GM18508 (cell line): ENCODE results near the gene PRSS16.

Experiments used
- ATAC-seq: cut with Tn5 transposase; IDR thresholded peaks from one replicate; pipeline ENCODE4 v1.9.1; 2021; ENCODE audit warnings: moderate number of reproducible peaks; ENCODE audit not compliant: insufficient read depth, unreplicated experiment

Gene PRSS16

DNA sequence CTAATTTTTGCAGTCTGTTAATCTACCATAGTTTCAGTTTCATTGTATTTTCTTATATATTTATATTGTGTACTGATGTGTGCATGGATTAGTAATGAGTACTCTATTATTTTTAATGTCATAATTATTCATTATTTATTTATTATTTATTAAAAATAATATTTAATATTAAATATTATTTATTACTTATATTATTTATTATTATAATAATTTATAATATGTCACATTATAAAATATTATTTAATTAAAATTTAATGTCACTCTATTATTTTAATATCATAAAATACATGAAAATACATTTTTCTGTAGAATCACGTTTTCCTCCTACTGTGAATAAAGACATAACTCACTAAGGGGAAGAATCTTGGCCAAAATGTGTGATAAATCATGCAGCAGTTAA, 34.1 kb downstream of the PRSS16 start:
- ATAC-seq = no peak

DNA sequence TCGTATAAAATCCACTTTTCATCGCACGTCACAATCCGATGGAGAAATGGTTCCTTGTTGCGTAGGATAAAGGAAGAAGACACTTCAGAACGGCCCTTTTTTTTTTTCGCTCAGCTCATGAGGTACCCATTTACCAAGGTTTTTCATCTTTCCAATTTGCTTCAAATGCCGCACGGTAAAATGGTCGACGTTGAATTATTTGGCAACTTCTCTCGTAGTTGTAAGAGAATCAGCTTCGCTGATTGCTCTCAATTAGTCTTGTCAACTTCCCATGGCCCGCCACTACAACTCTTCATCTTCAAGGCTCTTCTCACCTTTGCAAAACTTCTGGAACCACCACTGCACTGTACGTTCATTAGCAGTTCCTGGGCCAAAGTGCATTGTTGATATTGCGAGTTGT, 35.8 kb downstream of the PRSS16 start:
- ATAC-seq = no peak

DNA sequence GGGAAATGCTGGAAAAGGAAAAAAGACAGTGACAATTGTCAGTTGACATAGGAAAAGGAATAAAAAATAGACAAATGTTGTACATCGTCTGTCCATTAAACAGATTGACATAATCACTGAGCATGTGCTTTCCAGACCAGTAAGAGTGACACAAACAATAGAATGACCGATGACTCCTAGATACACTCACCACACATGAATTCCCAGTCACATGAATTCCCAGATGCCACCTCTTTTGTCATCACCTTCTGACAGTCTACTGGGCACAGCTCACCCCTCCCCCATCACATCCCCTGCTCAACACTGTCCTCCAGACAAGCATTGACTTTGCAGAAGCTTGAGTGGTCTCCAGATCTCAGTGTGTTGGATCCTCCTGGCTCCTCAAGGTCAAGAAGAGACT, 38.6 kb downstream of the PRSS16 start:
- ATAC-seq = no peak

DNA sequence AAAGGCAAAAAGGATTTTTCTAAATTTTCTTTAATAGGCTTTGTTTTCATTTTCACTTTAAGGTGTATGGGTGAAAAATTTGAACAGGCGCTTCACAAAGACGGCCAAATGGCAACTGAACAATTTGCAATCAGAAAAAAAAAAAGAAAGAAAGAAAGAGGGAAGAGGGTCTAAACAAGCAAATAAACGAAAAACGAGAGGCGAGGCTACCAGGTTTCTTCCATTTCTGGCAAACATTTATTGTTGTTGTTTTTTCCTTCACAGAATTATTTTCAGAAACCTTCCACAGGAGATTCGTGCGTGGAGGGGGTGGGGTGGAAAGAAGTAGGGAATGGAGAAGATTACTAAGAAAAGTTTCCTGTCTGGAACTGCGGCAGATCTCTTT, 40.2 kb downstream of the PRSS16 start:
- no peak for ATAC-seq

DNA sequence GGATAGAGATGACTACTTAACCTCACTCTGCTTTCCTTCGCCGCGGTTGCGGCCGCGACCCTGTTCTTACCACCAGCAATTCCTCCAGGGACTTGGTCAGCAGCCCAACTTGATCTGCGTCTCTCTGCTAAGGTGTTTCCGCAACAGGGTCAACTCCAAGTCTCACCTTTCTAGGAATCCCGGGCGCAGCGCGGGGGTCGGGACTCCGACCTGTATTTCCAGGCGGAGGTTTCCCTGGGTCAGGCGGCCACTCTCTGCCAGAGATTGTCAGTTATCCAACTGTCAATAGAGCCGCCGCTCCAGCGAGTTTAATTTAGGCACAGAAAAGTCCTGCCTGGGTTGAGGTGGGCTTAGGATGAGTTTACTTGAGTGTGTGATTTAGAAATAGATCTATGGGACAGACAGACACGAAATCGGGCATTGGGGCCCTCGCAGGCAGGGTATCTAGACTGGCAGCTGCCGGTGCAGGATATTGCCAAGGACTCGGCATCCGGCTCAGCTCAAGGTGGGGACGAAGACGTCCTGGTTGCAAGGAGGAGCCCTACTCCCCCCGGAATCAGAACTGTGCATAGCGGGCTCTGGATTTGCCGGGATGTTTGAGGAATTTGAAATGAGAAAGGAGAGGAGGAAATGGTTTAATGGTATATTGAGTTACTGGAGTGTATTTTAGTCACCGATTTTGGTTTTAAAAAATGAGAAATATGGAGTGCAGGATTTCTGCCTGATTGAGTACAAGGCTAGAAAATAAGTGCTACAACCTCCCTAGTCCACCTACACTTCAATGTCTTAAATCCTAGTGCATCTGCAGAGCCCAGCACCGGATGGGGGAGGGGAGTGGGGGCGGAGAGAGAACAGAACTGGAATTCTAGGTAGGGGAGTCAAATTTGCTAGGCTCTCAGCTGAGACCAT, 40.9 kb downstream of the PRSS16 start:
- no peak for ATAC-seq

DNA sequence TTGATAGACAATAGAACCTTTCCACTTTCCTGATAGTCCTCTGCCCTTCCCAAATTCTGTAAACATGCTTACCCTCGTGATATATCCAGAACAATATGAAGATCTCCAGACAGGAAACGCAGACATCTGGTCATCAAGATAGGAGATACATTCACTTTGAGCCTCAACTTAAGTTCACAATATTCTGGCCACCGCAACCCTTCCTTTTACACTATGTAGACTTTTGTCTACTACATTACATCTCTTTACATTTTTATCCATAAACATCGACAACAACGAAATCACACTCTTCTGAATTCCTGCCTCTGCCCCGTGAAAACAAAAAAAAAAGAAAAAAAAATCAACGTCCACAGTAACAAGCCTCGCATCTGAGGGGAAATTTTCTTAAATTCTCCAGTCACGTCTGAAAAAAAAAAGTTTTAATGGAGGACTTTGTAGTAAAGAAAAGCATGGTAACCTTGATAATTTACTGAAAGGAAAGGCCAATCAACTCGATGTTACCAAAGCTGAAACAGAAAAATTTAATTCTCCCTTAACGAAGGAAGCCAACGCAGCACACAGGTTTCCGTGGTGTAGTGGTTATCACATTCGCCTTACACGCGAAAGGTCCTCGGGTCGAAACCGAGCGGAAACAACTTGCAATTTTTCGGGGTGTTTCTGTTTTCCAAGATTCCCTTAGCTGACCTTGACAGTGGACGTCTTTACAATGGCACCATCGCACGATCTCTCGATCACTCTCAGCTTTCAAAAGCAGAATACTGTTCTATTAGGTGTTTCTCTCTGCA, 42.8 kb downstream of the PRSS16 start:
- ATAC-seq = no peak

DNA sequence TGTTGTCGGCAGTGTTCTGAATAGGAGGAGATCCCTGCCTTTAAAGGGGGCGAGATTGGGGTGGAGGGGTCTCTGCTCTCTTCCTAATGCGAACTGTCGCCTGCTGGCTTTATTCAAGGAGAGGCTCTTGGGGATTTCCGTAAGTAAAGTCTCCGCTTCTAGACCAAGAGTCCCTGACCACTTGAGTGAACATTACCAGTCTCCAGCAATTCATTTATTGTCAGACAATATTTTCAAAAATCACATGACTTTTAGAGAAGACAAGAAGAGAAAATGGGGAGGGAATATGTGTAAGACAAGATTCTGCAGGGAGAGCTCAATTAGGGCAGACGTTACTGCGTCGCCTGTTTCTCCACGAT, 43.3 kb downstream of the PRSS16 start:
- no peak for ATAC-seq

DNA sequence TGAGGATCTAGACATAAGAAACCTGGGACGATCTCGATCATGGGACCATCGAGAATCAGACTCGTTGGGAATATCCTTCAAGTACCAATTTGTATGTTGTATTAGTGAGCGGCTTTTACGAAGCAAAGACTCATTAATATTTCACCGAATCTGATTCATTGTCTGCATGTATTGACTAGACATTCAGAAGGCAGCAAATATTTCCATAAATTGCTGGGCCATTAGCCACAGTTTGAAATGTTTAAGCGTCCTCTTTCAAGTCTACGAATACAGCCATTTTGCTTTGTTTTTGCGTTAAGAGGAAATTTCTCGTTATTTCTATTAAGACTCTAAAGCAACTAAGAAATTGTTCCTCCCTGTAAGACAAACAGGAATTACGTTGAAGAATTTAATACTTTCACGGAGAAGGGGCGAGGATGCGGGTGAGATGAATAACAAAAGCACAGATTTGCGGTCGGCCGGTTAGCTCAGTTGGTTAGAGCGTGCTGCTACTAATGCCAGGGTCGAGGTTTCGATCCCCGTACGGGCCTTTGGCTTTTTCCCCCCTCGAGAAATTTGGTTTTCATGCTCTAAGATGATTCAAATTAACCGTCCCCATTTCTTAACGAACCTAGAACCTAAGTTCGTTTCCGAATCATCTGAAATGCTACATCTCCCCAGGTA, 46.1 kb downstream of the PRSS16 start:
- ATAC-seq = no peak

DNA sequence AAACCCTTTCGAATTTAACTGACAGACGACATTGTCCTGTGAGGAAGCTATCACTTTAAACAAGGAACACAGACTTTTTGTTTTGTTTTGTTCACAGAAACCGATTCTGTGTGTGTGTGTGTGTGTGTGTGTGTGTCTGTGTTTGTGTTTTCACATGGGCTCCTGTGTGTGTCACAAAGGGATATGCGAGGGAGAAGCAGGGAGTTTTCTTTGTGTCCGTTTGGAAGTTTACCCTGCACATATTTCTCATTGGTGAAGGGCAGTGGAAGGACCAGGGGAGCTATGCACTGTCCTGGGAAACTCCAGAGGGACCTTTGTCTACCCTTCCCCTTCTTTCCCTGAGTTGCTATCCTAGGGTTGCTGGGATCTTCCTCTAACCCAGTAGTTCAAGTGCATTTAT, 46.9 kb downstream of the PRSS16 start:
- no peak for ATAC-seq

DNA sequence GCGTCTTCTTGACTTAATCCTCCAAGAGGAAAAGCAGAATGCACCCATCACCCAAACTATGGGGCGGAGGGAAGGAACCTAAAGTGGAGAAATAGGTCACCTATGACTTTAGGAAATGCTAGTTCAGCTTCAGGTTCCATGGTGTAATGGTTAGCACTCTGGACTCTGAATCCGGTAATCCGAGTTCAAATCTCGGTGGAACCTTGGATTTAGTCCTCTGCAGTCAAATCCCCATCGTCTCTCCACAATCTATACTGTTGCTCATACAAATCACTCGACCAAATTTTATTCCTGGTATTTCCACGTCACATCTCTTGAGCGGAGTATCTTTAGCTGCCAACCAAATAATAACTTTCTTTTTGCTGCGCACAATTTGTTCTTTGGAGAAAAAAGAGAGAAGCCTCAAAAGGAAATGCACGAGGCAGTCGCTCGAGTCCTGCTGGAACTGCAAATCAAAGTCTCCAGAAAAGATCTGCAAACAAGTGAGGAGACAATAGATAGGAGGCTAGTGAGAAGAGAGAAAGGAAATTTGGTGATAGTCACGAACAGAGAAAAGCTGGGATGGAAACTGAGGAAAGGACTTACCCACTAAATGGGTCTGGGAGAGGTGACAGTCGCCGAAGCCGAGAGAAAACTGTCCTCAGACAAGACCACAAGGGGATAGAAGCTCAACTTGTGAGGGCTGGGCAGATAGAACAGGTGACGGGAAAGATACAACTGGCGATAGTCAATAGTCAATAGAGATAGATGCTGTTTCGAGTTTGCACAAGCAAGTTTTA, 48.0 kb downstream of the PRSS16 start:
- no peak for ATAC-seq

DNA sequence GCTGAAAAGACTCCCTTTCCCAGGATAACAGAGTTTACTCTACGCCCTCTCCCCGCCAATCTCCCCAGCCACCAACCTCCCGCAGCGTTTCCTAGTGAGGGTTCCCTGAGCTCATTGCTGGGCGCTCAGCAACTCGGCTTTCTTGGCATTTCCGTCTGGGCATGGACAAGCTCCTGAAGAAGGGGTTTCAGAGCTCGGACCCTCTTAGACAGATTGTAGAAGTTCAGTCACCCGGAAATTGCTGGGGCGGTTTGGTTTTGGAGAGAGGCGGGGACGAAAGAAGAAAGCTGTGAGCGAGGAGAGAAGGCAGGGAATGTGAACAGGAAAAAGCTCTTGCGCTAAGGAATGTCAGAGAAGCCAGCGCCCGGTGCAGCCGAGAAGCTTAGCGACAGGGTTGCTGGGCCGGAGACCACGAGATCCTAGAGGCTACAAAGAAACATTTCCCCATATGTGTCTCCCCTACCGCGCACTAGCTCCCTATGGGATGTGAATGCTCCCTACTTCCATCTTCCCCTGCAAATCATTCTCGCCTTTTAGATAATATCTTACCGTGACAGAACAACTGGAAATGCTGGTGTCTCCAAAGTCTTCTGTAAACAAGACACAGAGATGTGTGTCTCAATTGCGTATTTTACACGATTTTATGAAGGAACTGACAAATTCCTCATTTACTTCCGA, 48.7 kb downstream of the PRSS16 start:
- ATAC-seq = no peak

DNA sequence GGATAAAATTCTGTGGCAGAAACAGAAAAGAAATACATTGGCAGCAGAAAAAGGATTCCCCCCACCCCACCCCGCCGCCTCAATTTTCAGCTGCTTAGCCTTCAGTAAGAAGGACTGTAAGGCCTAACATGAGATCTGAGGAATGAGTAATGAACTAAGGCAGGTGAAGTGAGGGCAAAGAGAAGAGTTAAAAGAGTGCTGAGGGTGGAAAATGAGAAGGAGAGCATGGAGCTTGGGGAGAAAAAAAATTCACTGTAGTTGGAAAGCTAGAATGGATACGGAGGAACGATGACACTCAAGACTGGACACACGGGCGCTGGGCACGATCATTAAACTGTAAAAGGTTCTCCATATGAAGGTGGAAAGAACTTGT, 50.0 kb downstream of the PRSS16 start:
- ATAC-seq = no peak

DNA sequence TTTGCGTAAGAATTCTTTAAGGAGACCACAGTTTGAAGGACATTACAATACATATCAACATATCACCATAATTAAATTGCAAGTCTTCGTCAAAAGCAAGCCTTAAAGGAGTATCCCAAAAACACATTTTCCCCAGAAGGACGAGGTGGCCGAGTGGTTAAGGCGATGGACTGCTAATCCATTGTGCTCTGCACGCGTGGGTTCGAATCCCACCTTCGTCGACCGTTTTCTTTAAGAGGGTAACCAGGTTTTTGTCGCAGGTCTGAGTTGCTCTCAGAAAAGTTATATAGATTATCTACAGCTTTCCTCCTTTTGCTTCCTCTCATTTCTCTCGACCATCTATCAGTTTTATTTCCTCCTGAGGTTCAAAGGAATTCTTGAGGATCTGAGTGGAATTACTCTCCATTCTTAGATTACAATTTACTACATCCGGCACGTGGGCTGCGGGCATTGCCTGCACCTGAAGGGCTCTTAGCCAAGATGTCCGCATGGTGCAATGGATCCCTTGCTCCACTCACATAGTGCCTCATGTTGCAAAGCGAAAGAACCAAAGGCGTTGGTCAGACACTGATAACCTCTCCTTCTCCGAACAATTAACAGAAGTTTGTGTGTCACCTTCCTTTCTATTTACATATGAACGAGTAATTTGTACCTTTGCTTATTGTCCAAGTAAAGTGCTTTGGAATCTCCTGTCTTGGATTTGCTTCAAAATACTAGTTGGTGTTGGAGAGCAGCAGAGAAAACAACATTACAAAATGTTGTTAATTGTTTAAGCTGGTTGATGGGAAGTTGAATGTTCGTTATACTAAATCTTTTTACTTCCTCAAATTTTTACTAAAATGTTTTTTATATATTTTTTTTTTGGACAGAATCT, 50.6 kb downstream of the PRSS16 start:
- no peak for ATAC-seq

DNA sequence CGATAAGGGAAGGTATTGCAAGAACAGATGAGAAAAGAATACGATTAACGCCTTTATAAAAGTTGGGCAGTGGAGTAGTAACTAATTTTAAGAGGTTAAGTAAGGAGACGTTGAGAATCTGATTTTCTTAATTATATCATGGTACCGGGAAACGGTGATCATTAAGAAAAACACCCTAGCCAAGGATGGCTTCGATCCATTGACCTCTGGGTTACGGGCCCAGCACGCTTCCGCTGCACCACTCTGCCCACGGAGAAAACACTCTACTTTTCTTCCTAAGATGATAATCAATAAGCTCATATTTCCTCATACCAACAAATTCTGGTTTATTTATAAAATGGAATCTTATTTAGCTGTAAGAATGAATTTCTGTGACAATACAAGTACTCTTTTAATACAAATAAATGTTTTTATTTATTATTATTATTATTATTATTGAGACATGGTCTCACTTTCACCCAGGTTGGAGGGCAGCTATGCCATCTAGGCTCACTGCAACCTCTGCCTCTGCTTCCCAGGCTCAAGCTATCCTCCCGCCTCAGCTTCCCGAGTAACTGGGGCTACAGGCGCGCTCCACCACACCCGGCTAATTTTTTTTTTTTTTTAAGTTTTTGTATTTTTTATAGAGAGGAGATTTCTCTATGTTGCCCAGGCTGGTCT, 56.2 kb downstream of the PRSS16 start:
- no peak for ATAC-seq
